Measurements from ENCODE around the gene TM9SF4.

DNA sequence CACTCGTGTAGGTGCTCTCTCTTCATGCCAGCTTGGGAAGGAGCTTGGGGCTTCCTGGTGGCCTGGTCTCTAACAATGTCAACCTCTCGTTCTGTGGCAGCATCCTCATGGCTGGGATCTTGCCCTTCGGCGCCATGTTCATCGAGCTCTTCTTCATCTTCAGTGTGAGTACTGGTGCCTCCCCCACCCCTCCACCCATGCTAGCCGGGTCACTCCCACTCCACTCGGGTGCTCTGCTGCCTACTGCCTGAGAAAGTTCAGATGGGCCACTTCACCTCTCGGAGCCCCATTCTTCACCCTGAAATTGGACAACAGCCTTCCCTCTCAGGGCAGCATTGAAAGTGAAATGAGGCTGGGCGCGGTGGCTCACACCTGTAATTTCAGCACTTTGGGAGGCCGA is 48.8 kb downstream of the TM9SF4 start:
- no peak for TF ChIP-seq ZFP30 (CRISPR knock-in tag; IDR thresholded peaks at IDR 0.05)
- TF ChIP-seq PATZ1 (CRISPR knock-in tag; IDR thresholded peaks at IDR 0.05; ENCODE audit: borderline replicate concordance): no peak
- TF ChIP-seq GLIS3 (CRISPR knock-in tag; IDR thresholded peaks at IDR 0.05): no peak
- no peak for TF ChIP-seq OSR1 (CRISPR knock-in tag; IDR thresholded peaks at IDR 0.05)
- no peak for TF ChIP-seq CREB5 (CRISPR knock-in tag; IDR thresholded peaks at IDR 0.05; ENCODE audit: low read depth)
- no peak for TF ChIP-seq ARNTL (CRISPR knock-in tag; IDR thresholded peaks at IDR 0.05; ENCODE audit: borderline replicate concordance, low read depth)
- no peak for TF ChIP-seq ZNF70 (CRISPR knock-in tag; IDR thresholded peaks at IDR 0.05)
- TF ChIP-seq TOX (CRISPR knock-in tag; IDR thresholded peaks at IDR 0.05; ENCODE audit: borderline replicate concordance): no peak
